Neural progenitor cell (in vitro differentiated cells): ENCODE data around the gene LRRC9. TPM values are rescaled to one million over a fixed set of nuclear protein-coding genes. Genes with fewer than 3 reads are reported as not detected.

ENCODE experiments used
- DNase-seq: peaks from one replicate; pipeline ENCODE4 v3.0.0-alpha.2; 2016; ENCODE audit warnings: low spot score
- H2AFZ ChIP-seq: fragments of 200-600 bp; sonication (generic); replicated peaks from 2 replicates; pipeline ENCODE4 v1.6.1; 2016; ENCODE audit warnings: antibody characterized with exemption
- H3F3A ChIP-seq: fragments of 200-600 bp; sonication (generic); 2 replicates; pipeline ENCODE4 v1.6.1; 2016; ENCODE audit warnings: antibody characterized with exemption, low read depth
- H3K27ac ChIP-seq: fragments of 200-600 bp; sonication (generic); 2 replicates; pipeline ENCODE4 v1.5.1; 2016; ENCODE audit warnings: mild to moderate bottlenecking
- H3K27me3 ChIP-seq: fragments of 200-600 bp; sonication (generic); 2 replicates; pipeline ENCODE4 v1.6.1; 2016; ENCODE audit warnings: mild to moderate bottlenecking, moderate library complexity
- H3K36me3 ChIP-seq: fragments of 200-600 bp; sonication (generic); 2 replicates; pipeline ENCODE4 v1.5.1; 2016
- H3K4me1 ChIP-seq: fragments of 200-600 bp; sonication (generic); 2 replicates; pipeline ENCODE4 v1.6.1; 2016; ENCODE audit warnings: mixed run types
- H3K4me2 ChIP-seq: fragments of 200-600 bp; sonication (generic); 2 replicates; pipeline ENCODE4 v1.6.1; 2016
- H3K4me3 ChIP-seq: fragments of 200-600 bp; sonication (generic); 2 replicates; pipeline ENCODE4 v1.5.1; 2016
- H3K79me2 ChIP-seq: fragments of 200-600 bp; sonication (generic); 2 replicates; pipeline ENCODE4 v1.6.1; 2016; ENCODE audit warnings: low read depth
- H3K9ac ChIP-seq: fragments of 200-600 bp; sonication (generic); 2 replicates; pipeline ENCODE4 v1.6.1; 2016
- H3K9me3 ChIP-seq: fragments of 200-600 bp; sonication (generic); 2 replicates; pipeline ENCODE4 v1.5.1; 2016; ENCODE audit warnings: low read depth
- H4K20me1 ChIP-seq: fragments of 200-600 bp; sonication (generic); 2 replicates; pipeline ENCODE4 v1.6.1; 2016; ENCODE audit warnings: low read depth
- H3K27ac Mint-ChIP-seq: 3 replicates; pipeline ENCODE4 v1.8.0; 2021; ENCODE audit warnings: mixed read lengths
- H3K27me3 Mint-ChIP-seq: 2 replicates; pipeline ENCODE4 v1.8.0; 2022; ENCODE audit warnings: low read depth, mild to moderate bottlenecking, inconsistent platforms, moderate library complexity, mixed read lengths; ENCODE audit not compliant: insufficient read depth
- H3K36me3 Mint-ChIP-seq: 3 replicates; pipeline ENCODE4 v1.8.0; 2021; ENCODE audit warnings: mixed read lengths
- H3K4me1 Mint-ChIP-seq: 3 replicates; pipeline ENCODE4 v1.8.0; 2021; ENCODE audit warnings: mixed read lengths
- H3K4me3 Mint-ChIP-seq: 3 replicates; pipeline ENCODE4 v1.8.0; 2021; ENCODE audit warnings: mild to moderate bottlenecking, moderate library complexity, mixed read lengths
- H3K9me3 Mint-ChIP-seq: 3 replicates; pipeline ENCODE4 v1.8.0; 2020; ENCODE audit warnings: mixed read lengths
- EZH2 ChIP-seq: fragments of 200-600 bp; sonication (generic); IDR thresholded peaks from 2 replicates; pipeline ENCODE4 v1.6.1; 2017; ENCODE audit warnings: antibody characterized with exemption, mild to moderate bottlenecking, moderate library complexity
- EZH2phosphoT487 ChIP-seq: fragments of 200-600 bp; sonication (generic); IDR thresholded peaks from 2 replicates; pipeline ENCODE4 v1.6.1; 2017; ENCODE audit warnings: antibody characterized with exemption
- total RNA-seq: library from RNA; depleted of rRNA; stranded (reverse); fragments of >200 nt; gene quantifications from 2 replicates; pipeline ENCODE4 v1.2.3, GENCODE V29; 2015; ENCODE audit warnings: low replicate concordance
- TF ChIP-seq, protein P1 (sequence below): fragments of 200-600 bp; sonication (generic); IDR thresholded peaks from 2 replicates; pipeline ENCODE4 v1.5.1; 2017; ENCODE audit warnings: antibody characterized with exemption, mild to moderate bottlenecking

Gene LRRC9
- total RNA-seq, 1 donor from 2014 or later = 2.1 TPM

DNA sequence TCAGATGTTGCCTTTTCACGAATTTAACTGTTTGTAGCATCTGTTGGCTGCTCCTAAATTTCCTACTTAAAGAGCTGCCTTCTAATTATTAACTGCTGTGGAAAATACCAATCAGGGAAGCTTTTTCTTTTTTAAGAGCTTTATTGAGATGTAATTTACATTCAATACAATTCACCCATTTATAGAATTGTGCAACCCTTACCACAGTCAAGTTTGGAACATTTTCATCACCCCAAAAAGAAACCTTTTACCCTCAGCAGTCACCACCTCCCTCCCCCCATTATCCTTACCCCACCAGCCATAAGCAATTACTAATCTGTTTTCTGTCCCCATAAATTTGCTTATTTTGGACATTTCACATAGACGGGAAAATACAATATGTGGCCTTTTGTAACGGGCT, 173.1 kb downstream of the LRRC9 start:
- Mint-ChIP-seq H3K27ac (peak overlapping the region; percentile 98), H3K4me3 (peak overlapping the region; percentile 96), H3K4me1 (peaks cover 29% of the 10 kb centered on the region), H3K36me3 (peaks cover 24% of the 10 kb centered on the region), H3K9me3 (peaks cover 7% of the 10 kb centered on the region), H3K27me3 (no peaks in the 10 kb centered on the region)
- no peaks in the 10 kb centered on the region for H3K27me3 ChIP-seq
- no peak overlapping the region for H2AFZ ChIP-seq
- no peak overlapping the region for H3K27ac ChIP-seq
- H3K4me2 ChIP-seq = peak overlapping the region; percentile 90
- H3K79me2 ChIP-seq = peaks cover 60% of the 10 kb centered on the region
- H4K20me1 ChIP-seq = peaks cover 31% of the 10 kb centered on the region
- H3K4me1 ChIP-seq = peaks cover 19% of the 10 kb centered on the region
- no peaks in the 10 kb centered on the region for H3K36me3 ChIP-seq
- H3K4me3 ChIP-seq = peak overlapping the region; percentile 89
- no peak for DNase-seq
- TF ChIP-seq EZH2 = no peak
- TF ChIP-seq, protein P1, sequence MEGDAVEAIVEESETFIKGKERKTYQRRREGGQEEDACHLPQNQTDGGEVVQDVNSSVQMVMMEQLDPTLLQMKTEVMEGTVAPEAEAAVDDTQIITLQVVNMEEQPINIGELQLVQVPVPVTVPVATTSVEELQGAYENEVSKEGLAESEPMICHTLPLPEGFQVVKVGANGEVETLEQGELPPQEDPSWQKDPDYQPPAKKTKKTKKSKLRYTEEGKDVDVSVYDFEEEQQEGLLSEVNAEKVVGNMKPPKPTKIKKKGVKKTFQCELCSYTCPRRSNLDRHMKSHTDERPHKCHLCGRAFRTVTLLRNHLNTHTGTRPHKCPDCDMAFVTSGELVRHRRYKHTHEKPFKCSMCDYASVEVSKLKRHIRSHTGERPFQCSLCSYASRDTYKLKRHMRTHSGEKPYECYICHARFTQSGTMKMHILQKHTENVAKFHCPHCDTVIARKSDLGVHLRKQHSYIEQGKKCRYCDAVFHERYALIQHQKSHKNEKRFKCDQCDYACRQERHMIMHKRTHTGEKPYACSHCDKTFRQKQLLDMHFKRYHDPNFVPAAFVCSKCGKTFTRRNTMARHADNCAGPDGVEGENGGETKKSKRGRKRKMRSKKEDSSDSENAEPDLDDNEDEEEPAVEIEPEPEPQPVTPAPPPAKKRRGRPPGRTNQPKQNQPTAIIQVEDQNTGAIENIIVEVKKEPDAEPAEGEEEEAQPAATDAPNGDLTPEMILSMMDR = no peak
- TF ChIP-seq EZH2phosphoT487 = no peak
- H3K9ac ChIP-seq = peak overlapping the region; percentile 67
- H3F3A ChIP-seq = peaks cover 12% of the 10 kb centered on the region
- H3K9me3 ChIP-seq = no peaks in the 10 kb centered on the region

DNA sequence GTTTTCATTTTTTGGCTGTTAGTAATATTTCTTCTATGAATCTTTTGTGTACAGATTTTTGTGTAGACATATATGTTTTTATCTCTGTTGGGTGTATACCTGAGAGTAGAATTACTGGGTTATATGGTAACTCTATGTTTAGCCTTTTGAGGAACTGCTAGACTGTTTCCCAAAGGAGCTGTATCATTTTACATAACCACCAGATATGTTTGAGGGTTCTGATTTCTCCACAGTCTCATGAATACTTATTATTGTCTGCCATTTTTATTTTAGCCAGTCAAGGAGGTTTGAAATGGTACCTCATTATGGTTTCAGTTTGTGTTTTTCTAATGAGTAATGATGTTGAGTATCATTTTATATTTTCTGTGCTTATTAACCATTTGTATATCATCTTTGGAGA, 173.7 kb downstream of the LRRC9 start:
- Histone ChIP-seq H4K20me1 (peaks cover 31% of the 10 kb centered on the region), H3K27me3 (no peaks in the 10 kb centered on the region), H3K4me1 (peaks cover 19% of the 10 kb centered on the region), H3K36me3 (no peaks in the 10 kb centered on the region), H3K9ac (peak overlapping the region; percentile 67), H3K27ac (no peak overlapping the region), H3K79me2 (peaks cover 65% of the 10 kb centered on the region), H3F3A (peaks cover 12% of the 10 kb centered on the region), H2AFZ (no peak overlapping the region), H3K4me2 (peak overlapping the region; percentile 90), H3K9me3 (no peaks in the 10 kb centered on the region), H3K4me3 (peak overlapping the region; percentile 89)
- Mint-ChIP-seq H3K27me3 (no peaks in the 10 kb centered on the region), H3K36me3 (peaks cover 28% of the 10 kb centered on the region), H3K9me3 (peaks cover 11% of the 10 kb centered on the region), H3K4me1 (peaks cover 29% of the 10 kb centered on the region), H3K27ac (peak overlapping the region; percentile 98), H3K4me3 (peak overlapping the region; percentile 96)
- TF ChIP-seq EZH2 = no peak
- no peak for DNase-seq

DNA sequence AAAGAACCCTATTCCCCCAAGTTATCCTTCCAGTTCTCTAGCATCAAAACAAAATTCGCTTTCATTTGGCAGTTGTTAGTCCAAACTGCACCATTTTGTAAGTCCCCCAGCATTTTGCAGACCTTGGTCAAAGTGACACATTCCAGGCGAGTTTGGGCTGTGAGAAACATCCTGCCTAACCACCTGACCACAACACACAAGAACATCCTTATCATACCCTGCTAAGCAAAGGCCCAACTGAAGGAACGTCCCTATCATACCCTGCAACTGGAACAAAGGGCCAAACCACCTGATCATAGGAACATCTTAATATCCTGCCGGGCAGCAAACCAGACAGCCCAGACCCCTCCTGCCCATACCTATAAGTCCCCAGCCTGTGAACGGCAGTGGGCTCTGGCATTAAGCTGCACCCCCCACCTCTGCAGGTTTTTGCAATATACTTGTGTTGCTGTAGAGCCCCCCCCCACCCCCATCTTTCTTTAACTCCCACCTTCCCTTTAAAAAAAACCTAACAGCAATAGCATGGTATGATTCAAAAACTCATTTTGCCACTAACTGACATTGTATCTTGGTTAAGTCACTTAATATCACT, 174.5 kb downstream of the LRRC9 start:
- Mint-ChIP-seq H3K27me3 (no peaks in the 10 kb centered on the region), H3K4me3 (peak overlapping the region; percentile 96), H3K36me3 (peaks cover 31% of the 10 kb centered on the region), H3K4me1 (peaks cover 29% of the 10 kb centered on the region), H3K9me3 (peaks cover 17% of the 10 kb centered on the region), H3K27ac (peak overlapping the region; percentile 29)
- H4K20me1 ChIP-seq = peaks cover 31% of the 10 kb centered on the region
- TF ChIP-seq, protein P1 = no peak
- no peak for TF ChIP-seq EZH2
- TF ChIP-seq EZH2phosphoT487 = no peak
- H3K9me3 ChIP-seq = no peaks in the 10 kb centered on the region
- H3K9ac ChIP-seq = no peak overlapping the region
- H3K79me2 ChIP-seq = peaks cover 73% of the 10 kb centered on the region
- peaks cover 19% of the 10 kb centered on the region for H3K4me1 ChIP-seq
- H3K36me3 ChIP-seq = no peaks in the 10 kb centered on the region
- peak overlapping the region; percentile 89 for H3K4me3 ChIP-seq
- H2AFZ ChIP-seq = no peak overlapping the region
- peak overlapping the region; percentile 90 for H3K4me2 ChIP-seq
- DNase-seq = peak; percentile 27
- H3K27me3 ChIP-seq = no peaks in the 10 kb centered on the region
- no peak overlapping the region for H3K27ac ChIP-seq
- H3F3A ChIP-seq = peaks cover 9% of the 10 kb centered on the region

DNA sequence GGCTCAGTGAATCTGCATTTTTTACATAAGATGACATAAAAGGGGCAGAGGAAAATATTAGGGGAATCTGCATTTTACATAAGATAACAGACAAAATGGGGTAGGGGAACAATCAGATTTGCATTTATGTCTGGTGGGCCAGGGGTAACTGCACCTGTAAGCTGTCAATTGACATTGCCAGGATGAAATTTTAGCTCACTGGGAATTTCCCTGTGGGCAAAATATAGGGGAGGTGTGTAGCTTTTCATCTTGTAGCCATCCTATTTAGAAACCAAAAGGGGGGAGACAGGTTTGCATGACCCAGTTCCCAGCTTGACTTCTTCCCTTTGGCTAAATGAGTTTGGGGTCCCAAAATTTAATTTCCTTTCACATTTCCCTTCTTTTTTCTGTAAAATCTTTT, 175.3 kb downstream of the LRRC9 start:
- Mint-ChIP-seq H3K27ac (no peak overlapping the region), H3K4me1 (peaks cover 29% of the 10 kb centered on the region), H3K4me3 (peak overlapping the region; percentile 15), H3K9me3 (peaks cover 21% of the 10 kb centered on the region), H3K27me3 (no peaks in the 10 kb centered on the region), H3K36me3 (peaks cover 36% of the 10 kb centered on the region)
- DNase-seq = no peak
- H3K4me3 ChIP-seq = no peak overlapping the region
- peak overlapping the region; percentile 90 for H3K4me2 ChIP-seq
- H3K27ac ChIP-seq = no peak overlapping the region
- TF ChIP-seq EZH2phosphoT487 (no peak), EZH2 (no peak)
- TF ChIP-seq, protein P1 = no peak
- H4K20me1 ChIP-seq = peaks cover 31% of the 10 kb centered on the region
- no peak overlapping the region for H2AFZ ChIP-seq
- peaks cover 81% of the 10 kb centered on the region for H3K79me2 ChIP-seq
- H3K27me3 ChIP-seq = no peaks in the 10 kb centered on the region
- peaks cover 19% of the 10 kb centered on the region for H3K4me1 ChIP-seq
- no peak overlapping the region for H3K9ac ChIP-seq
- H3F3A ChIP-seq = peaks cover 9% of the 10 kb centered on the region
- no peaks in the 10 kb centered on the region for H3K36me3 ChIP-seq
- no peaks in the 10 kb centered on the region for H3K9me3 ChIP-seq
